HT-29 (cell line): ENCODE results near the gene JAM2. TPM values are rescaled to one million over a fixed set of nuclear protein-coding genes. Genes with fewer than 3 reads are reported as not detected.
"Not testable (repeated sequence)": the region's sequence is repeated elsewhere in the genome, so short reads cannot be mapped to it uniquely, and the experiment has no call there.

ENCODE experiments used
- DNase-seq: peaks from one replicate; pipeline ENCODE4 v3.0.0-alpha.2; 2015; ENCODE audit warnings: low spot score
- total RNA-seq: library from RNA; depleted of rRNA; stranded (reverse); fragments of >200 nt; shearing (Covaris generic); gene quantifications from 2 replicates; pipeline ENCODE4 v1.2.3, GENCODE V29; 2014

JAM2 gene
- total RNA-seq, 1 experiment from 2014 or later, result not detected

- no peak for DNase-seq
Observed at GRCh38 chr21:25643486-25643885, 4.4 kb downstream of the JAM2 start.

- DNase-seq, result no peak
Observed at GRCh38 chr21:25646474-25646873, 7.4 kb downstream of the JAM2 start.

DNA sequence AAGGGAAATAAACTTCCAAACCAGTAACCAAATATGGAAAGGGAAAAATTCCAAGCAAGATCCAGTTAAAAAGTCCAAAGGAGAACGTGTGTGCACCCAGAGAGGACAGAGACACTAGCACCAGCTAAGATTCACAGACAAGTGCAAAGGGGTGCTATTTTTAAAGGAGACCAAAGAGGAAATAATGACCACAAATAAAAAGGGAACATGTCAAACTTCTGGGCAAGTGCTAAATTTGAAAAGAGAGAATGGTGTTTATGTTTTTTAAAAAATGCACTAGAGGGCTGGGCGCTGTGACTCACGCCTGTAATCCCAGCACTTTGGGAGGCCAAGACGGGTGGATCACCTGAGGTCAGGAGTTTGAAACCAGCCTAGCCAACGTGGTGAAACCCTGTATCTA, 8.6 kb downstream of the JAM2 start:
- DNase-seq, result no peak

- no peak for DNase-seq
Observed at GRCh38 chr21:25649146-25649545, 10.1 kb downstream of the JAM2 start.

DNA sequence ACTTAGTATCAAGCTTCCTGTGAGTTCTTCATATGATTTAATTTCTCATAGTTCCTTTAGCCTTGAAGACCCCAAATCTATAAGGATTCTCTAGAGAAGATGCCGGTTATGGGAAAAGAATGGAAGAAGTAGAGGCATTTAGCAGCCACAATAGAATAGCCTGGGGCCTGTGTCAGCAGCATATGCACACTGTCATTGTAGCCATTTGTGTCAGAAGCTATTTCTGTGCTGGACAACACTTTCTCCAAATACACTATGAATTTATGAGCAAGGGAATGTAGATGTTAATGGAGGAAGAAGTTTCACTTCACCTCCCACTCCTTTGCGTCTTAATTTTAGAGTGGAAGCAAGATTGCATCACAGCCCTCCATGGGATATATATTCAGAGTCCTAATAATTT, 17.4 kb downstream of the JAM2 start:
- DNase-seq, result no peak

DNA sequence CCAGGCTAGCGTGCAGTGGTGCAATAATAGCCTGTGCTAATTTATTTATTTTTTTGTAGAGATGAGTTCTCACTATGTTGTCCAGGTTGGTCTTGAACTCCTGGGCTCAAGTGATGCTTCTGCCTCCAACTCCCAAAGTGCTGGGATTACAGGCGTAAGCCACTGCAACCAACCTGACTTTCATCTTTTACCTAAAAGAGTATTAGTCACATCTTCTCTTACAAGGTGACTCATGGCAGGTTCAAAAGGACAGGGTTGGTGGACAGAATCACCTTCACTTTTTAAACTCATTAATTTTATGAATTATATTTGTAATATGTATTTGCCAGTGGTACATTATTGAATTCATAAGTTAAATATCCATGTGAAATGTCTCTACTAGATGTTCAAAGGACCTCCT, 18.1 kb downstream of the JAM2 start:
- no peak for DNase-seq

- DNase-seq, result no peak
Observed at GRCh38 chr21:25658427-25659035, 19.5 kb downstream of the JAM2 start.

DNA sequence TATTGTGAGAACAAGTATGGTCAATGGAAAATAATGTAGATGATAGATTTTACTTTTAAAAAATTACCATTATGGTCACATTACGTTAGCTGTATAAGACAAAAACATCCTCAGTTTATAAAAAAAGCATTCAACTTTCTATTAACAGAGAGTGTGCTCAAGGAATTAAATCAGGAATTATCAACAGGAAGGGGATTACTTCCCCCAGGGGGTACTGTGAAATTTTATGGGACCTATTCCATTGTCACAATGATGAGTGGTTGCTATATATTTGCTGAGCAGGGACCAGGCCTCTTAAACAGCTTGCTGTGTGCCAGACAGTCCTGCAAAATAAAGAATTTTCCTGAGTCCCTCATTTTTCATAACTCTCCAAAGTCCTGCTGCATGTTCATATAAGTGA, 21.2 kb downstream of the JAM2 start:
- DNase-seq, result no peak

GRCh38 chr21:25664491-25664931, 25.5 kb downstream of the JAM2 start:
- DNase-seq, result no peak

- DNase-seq, result no peak
Observed at GRCh38 chr21:25670726-25671125, 31.7 kb downstream of the JAM2 start.

GRCh38 chr21:25676451-25676850, 37.4 kb downstream of the JAM2 start:
- no peak for DNase-seq

GRCh38 chr21:25682382-25682781, 43.3 kb downstream of the JAM2 start:
- DNase-seq, result no peak

- no peak for DNase-seq
Observed at GRCh38 chr21:25687787-25688186, 48.7 kb downstream of the JAM2 start.

- DNase-seq, result no peak
Observed at GRCh38 chr21:25688275-25689155, 49.5 kb downstream of the JAM2 start.

GRCh38 chr21:25689226-25689625, 50.2 kb downstream of the JAM2 start:
- no peak for DNase-seq

DNA sequence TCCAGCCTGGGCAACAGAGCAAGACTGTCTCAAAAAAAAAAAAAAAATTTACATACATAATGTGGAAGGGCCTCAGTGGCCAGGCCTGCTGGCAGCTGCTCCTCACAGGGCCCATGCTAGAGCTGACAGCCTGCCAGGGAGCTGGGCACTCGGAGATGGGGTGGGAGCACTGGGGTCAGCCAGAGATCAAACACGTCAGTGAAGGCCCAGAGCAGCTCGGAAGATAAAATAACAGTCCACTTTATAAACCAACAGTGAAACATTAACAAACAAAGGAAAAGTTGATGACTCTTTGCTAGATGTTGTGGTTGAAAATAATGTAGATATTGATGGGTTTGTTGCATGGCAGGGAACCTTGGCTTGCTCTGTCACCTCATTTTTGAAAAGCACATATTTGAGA, 52.9 kb downstream of the JAM2 start:
- no peak for DNase-seq

GRCh38 chr21:25695461-25695860, 56.4 kb downstream of the JAM2 start:
- not testable (repeated sequence) for DNase-seq

GRCh38 chr21:25700741-25701140, 61.7 kb downstream of the JAM2 start:
- DNase-seq, result no peak

- DNase-seq, result no peak
Observed at GRCh38 chr21:25701529-25701928, 62.5 kb downstream of the JAM2 start.

- peak; percentile 43 for DNase-seq
Observed at GRCh38 chr21:25708467-25709065, 69.5 kb downstream of the JAM2 start.

DNA sequence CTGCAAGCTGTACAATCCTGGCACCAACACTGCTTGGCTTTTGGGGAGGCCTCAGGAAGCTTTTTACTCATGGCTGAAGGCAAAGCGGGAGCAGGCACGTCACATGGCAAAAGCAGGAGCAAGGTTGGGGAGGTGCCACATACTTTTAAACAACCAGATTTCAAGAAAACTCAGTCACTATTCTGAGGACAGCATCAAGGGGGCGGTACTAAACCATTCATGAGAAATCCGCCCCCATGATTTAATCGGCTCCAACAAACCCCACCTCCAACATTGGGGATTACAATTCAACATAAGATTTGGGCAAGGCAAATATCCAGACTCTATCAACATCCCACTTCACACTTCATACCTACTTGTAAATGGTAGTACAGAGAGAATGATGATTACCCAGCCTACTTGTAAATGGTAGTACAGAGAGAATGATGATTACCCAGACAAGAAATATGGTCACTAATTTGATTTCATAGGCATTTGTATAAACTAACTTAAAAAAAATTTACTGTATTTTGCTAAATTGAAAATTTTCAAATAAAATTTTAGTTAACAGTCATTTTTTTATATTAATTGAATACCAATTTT, 70.7 kb downstream of the JAM2 start:
- no peak for DNase-seq

DNA sequence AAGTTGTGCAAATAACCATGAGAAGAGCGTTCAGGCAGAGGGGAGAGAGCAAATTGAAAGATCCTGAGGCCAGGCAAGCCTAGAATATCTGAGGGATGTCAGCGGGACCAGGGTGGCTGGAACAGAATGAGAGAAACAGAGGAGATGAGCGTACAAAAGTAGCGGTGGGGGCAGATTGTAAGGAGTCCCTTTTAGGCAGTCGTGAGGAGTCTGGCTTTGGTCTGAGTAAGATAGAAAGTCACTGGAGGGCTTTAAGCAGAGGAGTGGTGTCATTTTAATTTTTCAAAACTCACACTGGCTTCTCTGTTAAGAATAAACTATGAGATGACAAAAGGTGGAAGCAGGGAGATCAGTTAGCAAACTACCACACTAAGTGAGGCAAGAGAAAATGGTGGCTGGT, 71.5 kb downstream of the JAM2 start:
- no peak for DNase-seq
